ENCODE results near the gene RHBDL1. TPM values are rescaled to one million over a fixed set of nuclear protein-coding genes. Genes with fewer than 3 reads are reported as not detected.
A peak's percentile ranks its signal among the peaks of the same experiment; 100 is the strongest.

The RHBDL1 gene
- total RNA-seq, 2 experiments from 2014 or later = 0.79 to 0.89 TPM

- POLR2A ChIA-PET = interaction anchor here (2.9 to 8.1 kb wide), 2 partner anchors 10 to 20 kb away, joined by 13 to 84 read pairs; partner anchors contain the start of genes CIAO3 and HAGHL
- no peaks in the 10 kb centered on the region for H3K36me3 Mint-ChIP-seq (ENCODE audit: low read depth)
- no peak for ATAC-seq
- TF ChIP-seq, protein P1, sequence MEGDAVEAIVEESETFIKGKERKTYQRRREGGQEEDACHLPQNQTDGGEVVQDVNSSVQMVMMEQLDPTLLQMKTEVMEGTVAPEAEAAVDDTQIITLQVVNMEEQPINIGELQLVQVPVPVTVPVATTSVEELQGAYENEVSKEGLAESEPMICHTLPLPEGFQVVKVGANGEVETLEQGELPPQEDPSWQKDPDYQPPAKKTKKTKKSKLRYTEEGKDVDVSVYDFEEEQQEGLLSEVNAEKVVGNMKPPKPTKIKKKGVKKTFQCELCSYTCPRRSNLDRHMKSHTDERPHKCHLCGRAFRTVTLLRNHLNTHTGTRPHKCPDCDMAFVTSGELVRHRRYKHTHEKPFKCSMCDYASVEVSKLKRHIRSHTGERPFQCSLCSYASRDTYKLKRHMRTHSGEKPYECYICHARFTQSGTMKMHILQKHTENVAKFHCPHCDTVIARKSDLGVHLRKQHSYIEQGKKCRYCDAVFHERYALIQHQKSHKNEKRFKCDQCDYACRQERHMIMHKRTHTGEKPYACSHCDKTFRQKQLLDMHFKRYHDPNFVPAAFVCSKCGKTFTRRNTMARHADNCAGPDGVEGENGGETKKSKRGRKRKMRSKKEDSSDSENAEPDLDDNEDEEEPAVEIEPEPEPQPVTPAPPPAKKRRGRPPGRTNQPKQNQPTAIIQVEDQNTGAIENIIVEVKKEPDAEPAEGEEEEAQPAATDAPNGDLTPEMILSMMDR (IDR thresholded peaks at IDR 0.05) = no peak
- intact Hi-C loops (cut with micrococcal nuclease) = no loop called here
- CTCF ChIA-PET = no interaction called here
- H3K27ac Mint-ChIP-seq = no peak overlapping the region
- no peak for DNase-seq
- peak overlapping the region; percentile 10 for H3K4me3 Mint-ChIP-seq
- peaks cover 28% of the 10 kb centered on the region for H3K4me1 Mint-ChIP-seq (ENCODE audit: low read depth)
- peaks cover 3% of the 10 kb centered on the region for H3K27me3 Mint-ChIP-seq
- H3K9me3 Mint-ChIP-seq = no peaks in the 10 kb centered on the region
Measured at GRCh38 chr16:718389-718788, 42.9 kb downstream of the RHBDL1 start.

DNA sequence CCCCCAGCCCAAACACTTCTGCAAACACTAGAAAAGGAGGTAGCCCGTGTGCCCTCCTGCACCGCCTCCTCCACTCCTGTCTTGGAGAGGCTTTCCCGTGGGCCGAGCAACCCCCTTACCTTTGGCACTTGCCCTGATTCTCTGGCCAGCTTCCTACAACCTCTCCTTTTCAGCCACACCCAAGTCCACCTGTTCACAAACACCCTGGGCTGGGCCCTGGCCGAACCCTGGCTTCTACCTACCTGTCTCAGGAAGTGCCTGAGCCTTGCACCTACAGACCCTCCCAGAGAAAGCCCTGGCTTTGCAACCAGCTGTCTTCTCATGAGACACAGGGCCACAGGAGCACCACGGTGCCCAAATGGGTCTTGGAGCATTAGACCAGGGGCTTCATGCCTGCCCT, 43.5 kb downstream of the RHBDL1 start:
- Mint-ChIP-seq H3K27me3 (peaks cover 2% of the 10 kb centered on the region), H3K36me3 (ENCODE audit: low read depth) (no peaks in the 10 kb centered on the region), H3K4me1 (ENCODE audit: low read depth) (peaks cover 28% of the 10 kb centered on the region), H3K27ac (peak overlapping the region; percentile 72), H3K4me3 (peak overlapping the region; percentile 78), H3K9me3 (no peaks in the 10 kb centered on the region)
- ChIA-PET POLR2A (interaction anchor here (0.7 to 8.1 kb wide), 3 partner anchors 9 to 23 kb away, joined by 3 to 84 read pairs (median 13); partner anchors contain the start of genes CIAO3 and HAGHL), CTCF (interaction anchor here (1.1 kb wide), 1 partner anchor 339 kb away, joined by 4 read pairs; no protein-coding TSS in a partner anchor)
- no peak for ATAC-seq
- intact Hi-C loops (cut with micrococcal nuclease) = no loop called here
- TF ChIP-seq, protein P1 (IDR thresholded peaks at IDR 0.05) = no peak
- no peak for DNase-seq

GRCh38 chr16:719815-720446, 44.5 kb downstream of the RHBDL1 start:
- DNase-seq (peak; percentile 42), ATAC-seq (peak; percentile 14)
- Mint-ChIP-seq H3K4me1 (ENCODE audit: low read depth) (peaks cover 28% of the 10 kb centered on the region), H3K27me3 (no peaks in the 10 kb centered on the region), H3K36me3 (ENCODE audit: low read depth) (no peaks in the 10 kb centered on the region), H3K27ac (peak overlapping the region; percentile 78), H3K9me3 (no peaks in the 10 kb centered on the region), H3K4me3 (peak overlapping the region; percentile 78)
- ChIA-PET POLR2A (interaction anchor here (0.6 to 8.1 kb wide), 11 partner anchors 8 to 263 kb away, joined by 3 to 84 read pairs (median 4); partner anchors contain the start of genes CIAO3, HAGHL and WDR24), CTCF (interaction anchor here (0.7 to 19.6 kb wide), 14 partner anchors 8 to 338 kb away, joined by 3 to 207 read pairs (median 4); partner anchors contain the start of genes CHTF18, CIAO3, METRN and STUB1)
- TF ChIP-seq, protein P1 (IDR thresholded peaks at IDR 0.05) = no peak
- intact Hi-C loops (cut with micrococcal nuclease) = no loop called here

DNA sequence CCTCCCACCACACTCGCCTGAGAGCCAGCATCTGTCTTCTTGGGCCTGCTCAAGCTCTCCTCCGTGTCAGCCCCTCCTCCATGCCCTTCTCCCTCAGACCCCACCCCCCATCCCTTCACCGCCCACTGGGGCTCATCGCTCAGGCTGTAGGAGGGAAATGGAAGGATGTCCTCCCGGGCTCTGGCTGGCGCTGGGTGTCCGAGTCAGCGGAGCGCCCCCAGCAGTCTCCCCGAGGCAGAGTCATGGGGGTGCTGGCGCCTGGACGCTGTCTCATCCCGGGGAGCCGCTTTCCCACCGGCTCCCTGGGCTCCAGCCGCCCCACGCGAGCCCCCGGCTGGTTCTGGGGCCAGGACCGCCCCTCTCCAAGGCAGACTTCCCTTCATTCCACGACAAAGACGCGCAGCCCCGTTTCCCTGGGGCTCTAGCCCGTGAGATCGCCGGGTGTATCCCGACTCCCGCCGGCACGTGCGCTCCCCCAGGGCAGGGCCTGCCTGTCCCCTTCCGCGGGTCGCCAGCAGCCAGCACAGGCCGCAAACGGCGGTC, 45.0 kb downstream of the RHBDL1 start:
- ChIA-PET POLR2A (interaction anchor here (0.6 to 8.1 kb wide), 12 partner anchors 8 to 263 kb away, joined by 3 to 84 read pairs (median 4); partner anchors contain the start of genes CIAO3, HAGHL and WDR24), CTCF (interaction anchor here (0.7 to 19.6 kb wide), 17 partner anchors 8 to 72 kb away, joined by 3 to 207 read pairs (median 4); partner anchors contain the start of genes CHTF18, CIAO3, METRN and STUB1)
- no peaks in the 10 kb centered on the region for H3K27me3 Mint-ChIP-seq
- DNase-seq (peak; percentile 86), ATAC-seq (peak; percentile 65)
- H3K27ac Mint-ChIP-seq = peak overlapping the region; percentile 78
- TF ChIP-seq, protein P1 (IDR thresholded peaks at IDR 0.05) = peak; percentile 38
- H3K36me3 Mint-ChIP-seq (ENCODE audit: low read depth) = no peaks in the 10 kb centered on the region
- intact Hi-C loops (cut with micrococcal nuclease) = no loop called here
- peak overlapping the region; percentile 78 for H3K4me3 Mint-ChIP-seq
- H3K4me1 Mint-ChIP-seq (ENCODE audit: low read depth) = peaks cover 29% of the 10 kb centered on the region
- no peaks in the 10 kb centered on the region for H3K9me3 Mint-ChIP-seq

Data from activated CD8-positive, alpha-beta T cell treated with anti-CD3 and anti-CD28 coated beads for 36 hours (primary cell).